Adrenal gland (tissue), 12 donors: ENCODE data around the gene GNAT2. TPM values are rescaled to one million over a fixed set of nuclear protein-coding genes. Genes with fewer than 3 reads are reported as not detected.
A peak's percentile ranks its signal among the peaks of the same experiment; 100 is the strongest.

Experiments used
- DNase-seq, 7 donors: peaks; one replicate each; pipeline ENCODE4 v3.0.0-alpha.2; 2019 to 2020
- H3K27ac ChIP-seq, 5 donors: fragments of 200-600 bp; sonication (generic) in 4 of 5; 1 replicate in 3 of 5; 2 replicates in 2 of 5; pipeline versions ENCODE4 v1.5.1 to v1.8.0; 2016 to 2020; ENCODE audit warnings: mild to moderate bottlenecking in 1 of 5
- H3K27me3 ChIP-seq: fragments of 200-600 bp; 2 replicates; pipeline ENCODE4 v1.8.0; 2021
- H3K36me3 ChIP-seq, 2 donors: fragments of 200-600 bp; replicated peaks in 1 of 2; 1 replicate in 1 of 2; 2 replicates in 1 of 2; pipeline versions ENCODE4 v1.5.1 to v1.8.0; 2018 to 2022
- H3K4me1 ChIP-seq, 2 donors: fragments of 200-600 bp; replicated peaks in 1 of 2; 1 replicate in 1 of 2; 2 replicates in 1 of 2; pipeline versions ENCODE4 v1.5.1 to v1.8.0; 2018 to 2021
- H3K4me3 ChIP-seq, 4 donors: fragments of 200-600 bp; sonication (generic) in 3 of 4; one replicate each; pipeline ENCODE4 v1.5.1; 2016 to 2018
- H3K9me3 ChIP-seq, 3 donors: fragments of 200-600 bp; sonication (generic) in 1 of 3; replicated peaks in 1 of 3; 1 replicate in 2 of 3; 2 replicates in 1 of 3; pipeline versions ENCODE4 v1.5.1 to v1.8.0; 2016 to 2021
- CTCF ChIP-seq, 6 experiments: fragments of 450-650 bp in 4 of 6; fragments of 200-600 bp in 2 of 6; sonication (generic) in 1 of 6; IDR thresholded peaks; 1 replicate in 5 of 6; 2 replicates in 1 of 6; pipeline versions ENCODE4 v1.5.1 to v1.8.0; 2016 to 2021; ENCODE audit warnings: antibody characterized with exemption in 6 of 6, mild to moderate bottlenecking in 2 of 6, moderate library complexity in 1 of 6
- POLR2A ChIP-seq, 2 donors: fragments of 450-650 bp; IDR thresholded peaks; one replicate each; pipeline ENCODE4 v1.6.1; 2017; ENCODE audit warnings: antibody characterized with exemption in 2 of 2, mild to moderate bottlenecking in 2 of 2, moderate library complexity in 1 of 2
- WGBS, 4 donors: extraction: QIAGEN DNeasy Blood & Tissue Kit in 2 of 4; methylation state at CpG; one replicate each; pipeline versions ENCODE4 v1.1.5 to v1.1.7; 2013 to 2017; 5-methylcytosine and 5-hydroxymethylcytosine counted together
- intact Hi-C, 2 donors: fragments of 100-400 bp; cut with DNase I; formaldehyde crosslinking; loops; one replicate each; pipeline versions ENCODE4 v1.14.1 to v1.15.0; 2022 to 2023
- polyA plus RNA-seq, 3 donors: library from polyadenylated mRNA; stranded (reverse); fragments of 200-250 nt in 2 of 3; fragments of 350-450 nt in 1 of 3; fragmentation: Illumina TruSeq in 1 of 3; extraction: RNeasy Lipid Tissue Mini Kit (QIAGEN cat#74804) in 1 of 3; gene quantifications; one replicate each; pipeline ENCODE4 v1.2.3, GENCODE V29; 2013 to 2014
- total RNA-seq, 9 donors: library from RNA; depleted of rRNA in 4 of 9; stranded (reverse); fragments of >200 nt in 4 of 9; fragments of 120-200 nt in 1 of 9; fragmentation: NEBNext Ultra II Directional in 1 of 9; extraction: Animal tissue kit (Norgen Biotek cat#: 25700) in 1 of 9; gene quantifications; one replicate each; pipeline versions ENCODE4 v1.1.0 to v1.2.4, GENCODE V29; 2013 to 2023
- donor health status: healthy with polysubstance abuse.
- donor health status: Bipolar disorder and iron deficiency.
- donor health status: DM: yes; HTN: yes; CAD: no.
- donor health status: DM: no; HTN: no; CAD: no.
- donor health status: DM: no; HTN: no; CAD: no.
- donor health status: DM: yes; HTN: yes; CAD: no.

GNAT2 gene
- total and polyA plus RNA-seq, 12 donors, result 0.22 to 0.95 (median 0.36) TPM; not detected in 7

- DNase-seq, result peak in 2 of 7 donors; percentile 18 to 49
These were observed 30.1 kb upstream of the GNAT2 start for GRCh38 chr1:109649491-109649914.

GRCh38 chr1:109644670-109645069 lies 25.3 kb upstream of the GNAT2 start:
- intact Hi-C loops, result loop anchor here in 1 of 2 donors (5.0 kb wide), 2 partner anchors 128 to 338 kb away; partner anchors contain the start of gene AHCYL1
- H3K36me3 ChIP-seq, result no peaks in the 10 kb centered on the region
- no peaks in the 10 kb centered on the region for H3K9me3 ChIP-seq
- H3K27me3 ChIP-seq, result no peaks in the 10 kb centered on the region
- H3K4me3 ChIP-seq, result no peak overlapping the region
- no peak for TF ChIP-seq CTCF (IDR thresholded peaks at IDR 0.05)
- no peak for TF ChIP-seq POLR2A (IDR thresholded peaks at IDR 0.05)
- DNase-seq, result no peak
- H3K4me1 ChIP-seq, result peaks cover 0 to under 1% of the 10 kb centered on the region in 2 donors
- H3K27ac ChIP-seq, result no peak overlapping the region
- WGBS, 4 donors, result 70% methylated on average over 10 of the region's 10 CpGs; no CpG with 5 or more reads in 3 of the 4 donors

More at GRCh38 chr1:109649491-109649914, 30.1 kb upstream of the GNAT2 start:
- Histone ChIP-seq H3K27me3 (no peaks in the 10 kb centered on the region), H3K36me3 (no peaks in the 10 kb centered on the region), H3K27ac (peak overlapping the region in 1 of 5 donors; percentile 52), H3K9me3 (no peaks in the 10 kb centered on the region), H3K4me1 (peaks cover 0 to 5% of the 10 kb centered on the region in 2 donors), H3K4me3 (peak overlapping the region in 1 of 4 donors; percentile 44)
- WGBS, 4 donors, result 37 to 52% (median 45%) methylated on average over 4 of the region's 4 CpGs
- intact Hi-C loops, result no loop called here
- peak in 5 of 6 experiments; percentile 14 to 55 (median 36) for TF ChIP-seq CTCF (IDR thresholded peaks at IDR 0.05)
- no peak for TF ChIP-seq POLR2A (IDR thresholded peaks at IDR 0.05)

GRCh38 chr1:109643385-109644230 lies 24.2 kb upstream of the GNAT2 start:
- Histone ChIP-seq H3K27ac (no peak overlapping the region), H3K4me1 (no peaks in the 10 kb centered on the region), H3K4me3 (no peak overlapping the region), H3K36me3 (no peaks in the 10 kb centered on the region), H3K27me3 (no peaks in the 10 kb centered on the region), H3K9me3 (no peaks in the 10 kb centered on the region)
- DNase-seq, result peak; percentile 74 to 91 (median 85)
- WGBS, 4 donors, result 35 to 48% (median 37%) methylated on average over 22 to 32 of the region's 32 CpGs
- intact Hi-C loops, result loop anchor here in 1 of 2 donors (5.0 kb wide), 2 partner anchors 129 to 339 kb away; partner anchors contain the start of gene AHCYL1
- TF ChIP-seq CTCF (IDR thresholded peaks at IDR 0.05) (peak; percentile 79 to 91 (median 84)), POLR2A (IDR thresholded peaks at IDR 0.05) (no peak)

- WGBS, 4 donors, result 56 to 67% (median 59%) methylated on average over 3 of the region's 3 CpGs
- peak in 1 of 7 donors; percentile 3 for DNase-seq
- Histone ChIP-seq H3K4me1 (no peaks in the 10 kb centered on the region), H3K36me3 (no peaks in the 10 kb centered on the region), H3K27me3 (no peaks in the 10 kb centered on the region), H3K9me3 (no peaks in the 10 kb centered on the region), H3K4me3 (no peak overlapping the region), H3K27ac (no peak overlapping the region)
- intact Hi-C loops, result loop anchor here in 1 of 2 donors (5.0 kb wide), 2 partner anchors 130 to 340 kb away; partner anchors contain the start of gene AHCYL1
- TF ChIP-seq CTCF (IDR thresholded peaks at IDR 0.05) (no peak), POLR2A (IDR thresholded peaks at IDR 0.05) (no peak)
These were observed 23.2 kb upstream of the GNAT2 start for GRCh38 chr1:109642626-109643025.
